NCI-H128 (cell line): ENCODE results near the gene LRFN2.

Experiments used
- DNase-seq: peaks from one replicate; lab custom pipeline; 2025; ENCODE audit not compliant: unreplicated experiment; lab: John Stamatoyannopoulos, UW

Gene LRFN2

GRCh38 chr6:40520084-40520483 is 67.1 kb downstream of the LRFN2 start:
- DNase-seq = no peak

- no peak for DNase-seq
These were observed 69.5 kb downstream of the LRFN2 start for GRCh38 chr6:40517654-40518053.

- DNase-seq = no peak
These were observed 70.7 kb downstream of the LRFN2 start for GRCh38 chr6:40516429-40516828.

- no peak for DNase-seq
These were observed 74.8 kb downstream of the LRFN2 start for GRCh38 chr6:40512340-40512739.

GRCh38 chr6:40511884-40512283 is 75.3 kb downstream of the LRFN2 start:
- no peak for DNase-seq

- DNase-seq = no peak
These were observed 76.7 kb downstream of the LRFN2 start for GRCh38 chr6:40510442-40510841.

GRCh38 chr6:40509716-40510260 is 77.4 kb downstream of the LRFN2 start:
- no peak for DNase-seq

GRCh38 chr6:40509086-40509485 is 78.1 kb downstream of the LRFN2 start:
- no peak for DNase-seq

- DNase-seq = no peak
These were observed 80.2 kb downstream of the LRFN2 start for GRCh38 chr6:40506954-40507353.

- no peak for DNase-seq
These were observed 81.9 kb downstream of the LRFN2 start for GRCh38 chr6:40505191-40505810.

GRCh38 chr6:40504274-40504673 is 82.9 kb downstream of the LRFN2 start:
- DNase-seq = no peak

GRCh38 chr6:40500227-40500626 is 86.9 kb downstream of the LRFN2 start:
- DNase-seq = no peak

GRCh38 chr6:40499215-40499614 is 87.9 kb downstream of the LRFN2 start:
- DNase-seq = no peak

- no peak for DNase-seq
These were observed 89.0 kb downstream of the LRFN2 start for GRCh38 chr6:40498148-40498547.

- DNase-seq = no peak
These were observed 95.0 kb downstream of the LRFN2 start for GRCh38 chr6:40492187-40492586.

- no peak for DNase-seq
These were observed 96.7 kb downstream of the LRFN2 start for GRCh38 chr6:40490508-40490907.

GRCh38 chr6:40489798-40490197 is 97.4 kb downstream of the LRFN2 start:
- no peak for DNase-seq

GRCh38 chr6:40486576-40486975 is 100.6 kb downstream of the LRFN2 start:
- no peak for DNase-seq

GRCh38 chr6:40485795-40486194 is 101.4 kb downstream of the LRFN2 start:
- no peak for DNase-seq

GRCh38 chr6:40485300-40485699 is 101.9 kb downstream of the LRFN2 start:
- DNase-seq = no peak

GRCh38 chr6:40484066-40484465 is 103.1 kb downstream of the LRFN2 start:
- DNase-seq = no peak

- DNase-seq = no peak
These were observed 104.6 kb downstream of the LRFN2 start for GRCh38 chr6:40482532-40482931.

GRCh38 chr6:40480678-40481077 is 106.5 kb downstream of the LRFN2 start:
- DNase-seq = no peak
